HCT116 (cell line): ENCODE results near the gene ABL1. TPM values are rescaled to one million over a fixed set of nuclear protein-coding genes. Genes with fewer than 3 reads are reported as not detected.

Source experiments
- ATAC-seq: fragments of 200-7000 bp; cut with Tn5 transposase; 2 replicates; pipeline ENCODE4 v1.9.1; 2020; ENCODE audit warnings: mild to moderate bottlenecking, moderate library complexity
- BruUV-seq: library from RNA; stranded (reverse); fragments of 400-500 nt; replicated peaks from 2 replicates; lab custom pipeline; 2021; lab: Mats Ljungman, UMichigan
- CTCF ChIA-PET: fragments of 300-600 bp; sonication (Branson Sonifier 250); formaldehyde crosslinking; loops from one replicate; lab custom pipeline; 2021; ENCODE audit warnings: antibody characterized with exemption; lab: Charles Lee
- POLR2A ChIA-PET: fragments of 300-600, 350-600 bp; sonication (Branson Sonifier 250); formaldehyde crosslinking; loops from one replicate; lab custom pipeline; 2021; ENCODE audit warnings: antibody characterized with exemption; lab: Charles Lee
- RAD21 ChIA-PET, 2 experiments: fragments of 300-600 bp; sonication (Branson Sonifier 250); formaldehyde crosslinking; loops; one replicate each; lab custom pipeline; 2023; ENCODE audit warnings: low total read pairs in 2 of 2; ENCODE audit not compliant: uncharacterized antibody in 2 of 2, unreplicated experiment in 2 of 2, low non-redundant PET in 1 of 2; lab: Charles Lee
- DNase-seq: peaks from one replicate; pipeline ENCODE4 v3.0.0-alpha.2; 2010; ENCODE audit warnings: low read depth, low spot score
- H2AFZ ChIP-seq: fragments of 200-600 bp; shearing (Covaris generic), sonication (generic); 2 replicates; pipeline ENCODE4 v1.6.1; 2017; ENCODE audit warnings: low read depth, mixed run types, mixed read lengths, antibody characterized with exemption, low read length; ENCODE audit not compliant: poor library complexity, severe bottlenecking
- H3K27ac ChIP-seq: 2 replicates; pipeline ENCODE4 v1.5.1; 2012; ENCODE audit warnings: low read depth, low read length
- H3K27me3 ChIP-seq: fragments of 200-600 bp; sonication (generic); 2 replicates; pipeline ENCODE4 v1.6.1; 2016; ENCODE audit warnings: mixed run types, low read length, mixed read lengths; ENCODE audit not compliant: insufficient read depth
- H3K36me3 ChIP-seq, 2 experiments: fragments of 200-500 bp in 1 of 2; fragments of 200-600 bp in 1 of 2; sonication (Bioruptor generic) in 1 of 2; sonication (generic) in 1 of 2; 2 replicates each; pipeline versions ENCODE4 v1.5.1 to v1.6.1; 2014 to 2016; ENCODE audit warnings: low read length in 2 of 2, inconsistent platforms in 1 of 2, mixed read lengths in 1 of 2, mixed run types in 1 of 2; ENCODE audit not compliant: insufficient read depth in 2 of 2, control insufficient read depth in 1 of 2
- H3K4me1 ChIP-seq, 2 experiments: fragments of 200-600 bp in 1 of 2; sonication (generic) in 1 of 2; 2 replicates each; pipeline versions ENCODE4 v1.5.1 to v1.6.1; 2012 to 2017; ENCODE audit warnings: low read length in 2 of 2, inconsistent platforms in 1 of 2, mild to moderate bottlenecking in 1 of 2, mixed read lengths in 1 of 2, mixed run types in 1 of 2, moderate library complexity in 1 of 2; ENCODE audit not compliant: insufficient read depth in 2 of 2, control insufficient read depth in 1 of 2
- H3K4me2 ChIP-seq: fragments of 200-600 bp; sonication (generic); 2 replicates; pipeline ENCODE4 v1.6.1; 2017; ENCODE audit warnings: mixed run types, low read length, mixed read lengths
- H3K4me3 ChIP-seq, 2 experiments: fragments of 200-600 bp in 1 of 2; sonication (generic) in 1 of 2; replicated peaks in 1 of 2; 2 replicates each; pipeline ENCODE4 v1.5.1; 2011 to 2016; ENCODE audit warnings: low read length in 2 of 2, control low read depth in 1 of 2, low read depth in 1 of 2, mild to moderate bottlenecking in 1 of 2, mixed read lengths in 1 of 2, mixed run types in 1 of 2
- H3K79me2 ChIP-seq: fragments of 200-600 bp; sonication (generic); 2 replicates; pipeline ENCODE4 v1.6.1; 2017; ENCODE audit warnings: mild to moderate bottlenecking, mixed run types, low read length, moderate library complexity, mixed read lengths; ENCODE audit not compliant: insufficient read depth
- H3K9ac ChIP-seq: fragments of 200-600 bp; sonication (generic); 2 replicates; pipeline ENCODE4 v1.6.1; 2016; ENCODE audit warnings: low read length, mixed read lengths
- H3K9me2 ChIP-seq: fragments of 200-600 bp; sonication (generic), shearing (Covaris generic); 2 replicates; pipeline ENCODE4 v1.6.1; 2017; ENCODE audit warnings: mixed run types, mild to moderate bottlenecking, moderate library complexity; ENCODE audit not compliant: insufficient read depth
- H3K9me3 ChIP-seq, 2 experiments: fragments of 200-500 bp in 1 of 2; fragments of 200-600 bp in 1 of 2; sonication (Bioruptor generic) in 1 of 2; sonication (generic) in 1 of 2; 2 replicates each; pipeline ENCODE4 v1.6.1; 2014 to 2017; ENCODE audit warnings: low read length in 2 of 2, mixed read lengths in 2 of 2, inconsistent platforms in 1 of 2, low read depth in 1 of 2, mild to moderate bottlenecking in 1 of 2, mixed run types in 1 of 2, moderate library complexity in 1 of 2; ENCODE audit not compliant: control insufficient read depth in 1 of 2, insufficient read depth in 1 of 2
- H4K20me1 ChIP-seq: fragments of 200-600 bp; sonication (generic), shearing (Covaris generic); 2 replicates; pipeline ENCODE4 v1.6.1; 2017; ENCODE audit warnings: mixed run types, mild to moderate bottlenecking, moderate library complexity; ENCODE audit not compliant: insufficient read depth
- CBX3 ChIP-seq: IDR thresholded peaks from 2 replicates; pipeline ENCODE4 v1.6.1; 2012; ENCODE audit warnings: low read depth
- CTCF ChIP-seq, 3 experiments: fragments of 200-600 bp in 1 of 3; sonication (generic) in 1 of 3; IDR thresholded peaks in 2 of 3; conservative IDR thresholded peaks in 1 of 3; 2 replicates each; pipeline ENCODE4 v1.5.1; 2012 to 2017; ENCODE audit warnings: low read depth in 2 of 3, low read length in 2 of 3, antibody characterized with exemption in 1 of 3, borderline replicate concordance in 1 of 3, control low read depth in 1 of 3, mild to moderate bottlenecking in 1 of 3, mixed read lengths in 1 of 3, mixed run types in 1 of 3, moderate library complexity in 1 of 3; ENCODE audit not compliant: insufficient read depth in 1 of 3
- EGR1 ChIP-seq: IDR thresholded peaks from 2 replicates; pipeline ENCODE4 v1.6.1; 2012; ENCODE audit warnings: low read depth
- ELF1 ChIP-seq: IDR thresholded peaks from 2 replicates; pipeline ENCODE4 v1.6.1; 2012; ENCODE audit warnings: low read depth, borderline replicate concordance
- JUND ChIP-seq: IDR thresholded peaks from 2 replicates; pipeline ENCODE4 v1.6.1; 2012
- MAX ChIP-seq: IDR thresholded peaks from 2 replicates; pipeline ENCODE4 v1.6.1; 2012
- POLR2A ChIP-seq: IDR thresholded peaks from 2 replicates; pipeline ENCODE4 v1.7.0; 2011; ENCODE audit warnings: borderline replicate concordance; ENCODE audit not compliant: insufficient read depth, insufficient read length; ENCODE audit errors: extremely low read depth
- POLR2AphosphoS5 ChIP-seq: IDR thresholded peaks from 2 replicates; pipeline ENCODE4 v1.6.1; 2011; ENCODE audit warnings: mild to moderate bottlenecking, low read depth, low read length, moderate library complexity
- RAD21 ChIP-seq: IDR thresholded peaks from 2 replicates; pipeline ENCODE4 v1.6.1; 2012; ENCODE audit warnings: low read depth, mild to moderate bottlenecking
- REST ChIP-seq: IDR thresholded peaks from 2 replicates; pipeline ENCODE4 v1.6.1; 2012; ENCODE audit warnings: low read depth
- SIN3A ChIP-seq: IDR thresholded peaks from 2 replicates; pipeline ENCODE4 v1.6.1; 2012; ENCODE audit warnings: low read depth
- SP1 ChIP-seq: IDR thresholded peaks from 2 replicates; pipeline ENCODE4 v1.6.1; 2012; ENCODE audit warnings: low read depth
- SRF ChIP-seq: IDR thresholded peaks from 2 replicates; pipeline ENCODE4 v1.6.1; 2012; ENCODE audit warnings: low read depth
- TCF7L2 ChIP-seq: IDR thresholded peaks from 2 replicates; pipeline ENCODE4 v1.7.0; 2011; ENCODE audit warnings: borderline replicate concordance, inconsistent platforms; ENCODE audit not compliant: insufficient read depth, insufficient read length; ENCODE audit errors: extremely low read depth
- YY1 ChIP-seq: IDR thresholded peaks from 2 replicates; pipeline ENCODE4 v1.6.1; 2011; ENCODE audit warnings: low read length, low read depth, moderate library complexity, mild to moderate bottlenecking; ENCODE audit not compliant: insufficient replicate concordance; ENCODE audit errors: extremely low read depth
- ZFX ChIP-seq: fragments of 450-650 bp; IDR thresholded peaks from 2 replicates; pipeline ENCODE4 v1.6.1; 2017
- ZNF274 ChIP-seq: fragments of 200-500 bp; sonication (Bioruptor generic); IDR thresholded peaks from 2 replicates; pipeline ENCODE4 v1.6.1; 2014; ENCODE audit warnings: mild to moderate bottlenecking, low read depth, low read length, inconsistent platforms
- intact Hi-C: fragments of 100-400 bp; cut with micrococcal nuclease; formaldehyde crosslinking; loops from 2 replicates; pipeline ENCODE4 v1.10.0; 2022
- total RNA-seq: library from RNA; stranded (reverse); gene quantifications from one replicate; pipeline ENCODE4 v1.2.1, GENCODE V29; 2021; ENCODE audit not compliant: unreplicated experiment

The ABL1 gene
- total RNA-seq, 1 experiment from 2014 or later = 54.7 TPM

- ChIA-PET POLR2A (no interaction called here), RAD21 (no interaction called here), CTCF (no interaction called here)
- BruUV-seq = no TSS peak
- Histone ChIP-seq H3K27ac (no peak overlapping the region), H3K79me2 (no peaks in the 10 kb centered on the region), H3K4me1 (no peaks in the 10 kb centered on the region), H3K4me3 (no peak overlapping the region), H4K20me1 (no peaks in the 10 kb centered on the region), H3K36me3 (no peaks in the 10 kb centered on the region), H3K27me3 (no peaks in the 10 kb centered on the region), H3K9me3 (peaks cover 4% of the 10 kb centered on the region in 2 experiments; a peak in 2 of 4 replicates), H2AFZ (no peak overlapping the region), H3K9me2 (no peaks in the 10 kb centered on the region), H3K4me2 (no peak overlapping the region), H3K9ac (no peak overlapping the region)
- DNase-seq = no peak
- ATAC-seq = no peak
- TF ChIP-seq CBX3 = no peak
- TF ChIP-seq REST = no peak
- TF ChIP-seq RAD21 = no peak
- no peak for TF ChIP-seq POLR2A
- no peak for TF ChIP-seq POLR2AphosphoS5
- no peak for TF ChIP-seq YY1
- no peak for TF ChIP-seq ZNF274
- TF ChIP-seq EGR1 = no peak
- TF ChIP-seq ZFX = no peak
- no peak for TF ChIP-seq JUND
- TF ChIP-seq SP1 = no peak
- TF ChIP-seq CTCF (IDR thresholded peaks at IDR 0.05 in 2 of 3, conservative IDR thresholded peaks at IDR 0.05 in 1 of 3; ENCODE audit: borderline replicate concordance in 1 of 3, insufficient read depth in 1 of 3, low read depth in 2 of 3, low read length in 2 of 3) = no peak
- TF ChIP-seq MAX = no peak
- no peak for TF ChIP-seq SIN3A
- TF ChIP-seq SRF = no peak
- TF ChIP-seq ELF1 = no peak
- TF ChIP-seq TCF7L2 = no peak
- intact Hi-C loops = no loop called here
Measured at GRCh38 chr9:130815242-130815808, 19.7 kb upstream of the ABL1 start.
